HG03045 (cell line): Measurements from ENCODE around the gene NACAD.

Experiments used
- ATAC-seq: cut with Tn5 transposase; IDR thresholded peaks from one replicate; pipeline ENCODE4 v1.9.1; 2021; ENCODE audit warnings: mild to moderate bottlenecking, moderate library complexity; ENCODE audit not compliant: unreplicated experiment

Gene NACAD, protein sequence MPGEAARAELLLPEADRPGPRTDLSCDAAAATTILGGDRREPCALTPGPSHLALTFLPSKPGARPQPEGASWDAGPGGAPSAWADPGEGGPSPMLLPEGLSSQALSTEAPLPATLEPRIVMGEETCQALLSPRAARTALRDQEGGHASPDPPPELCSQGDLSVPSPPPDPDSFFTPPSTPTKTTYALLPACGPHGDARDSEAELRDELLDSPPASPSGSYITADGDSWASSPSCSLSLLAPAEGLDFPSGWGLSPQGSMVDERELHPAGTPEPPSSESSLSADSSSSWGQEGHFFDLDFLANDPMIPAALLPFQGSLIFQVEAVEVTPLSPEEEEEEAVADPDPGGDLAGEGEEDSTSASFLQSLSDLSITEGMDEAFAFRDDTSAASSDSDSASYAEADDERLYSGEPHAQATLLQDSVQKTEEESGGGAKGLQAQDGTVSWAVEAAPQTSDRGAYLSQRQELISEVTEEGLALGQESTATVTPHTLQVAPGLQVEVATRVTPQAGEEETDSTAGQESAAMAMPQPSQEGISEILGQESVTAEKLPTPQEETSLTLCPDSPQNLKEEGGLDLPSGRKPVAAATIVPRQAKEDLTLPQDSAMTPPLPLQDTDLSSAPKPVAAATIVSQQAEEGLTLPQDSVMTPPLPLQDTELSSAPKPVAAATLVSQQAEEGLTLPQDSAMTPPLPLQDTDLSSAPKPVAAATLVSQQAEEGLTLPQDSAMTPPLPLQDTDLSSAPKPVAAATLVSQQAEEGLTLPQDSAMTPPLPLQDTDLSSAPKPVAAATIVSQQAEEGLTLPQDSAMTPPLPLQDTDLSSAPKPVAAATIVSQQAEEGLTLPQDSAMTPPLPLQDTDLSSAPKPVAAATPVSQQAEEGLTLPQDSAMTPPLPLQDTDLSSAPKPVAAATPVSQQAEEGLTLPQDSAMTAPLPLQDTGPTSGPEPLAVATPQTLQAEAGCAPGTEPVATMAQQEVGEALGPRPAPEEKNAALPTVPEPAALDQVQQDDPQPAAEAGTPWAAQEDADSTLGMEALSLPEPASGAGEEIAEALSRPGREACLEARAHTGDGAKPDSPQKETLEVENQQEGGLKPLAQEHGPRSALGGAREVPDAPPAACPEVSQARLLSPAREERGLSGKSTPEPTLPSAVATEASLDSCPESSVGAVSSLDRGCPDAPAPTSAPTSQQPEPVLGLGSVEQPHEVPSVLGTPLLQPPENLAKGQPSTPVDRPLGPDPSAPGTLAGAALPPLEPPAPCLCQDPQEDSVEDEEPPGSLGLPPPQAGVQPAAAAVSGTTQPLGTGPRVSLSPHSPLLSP (N-terminal part only)

DNA sequence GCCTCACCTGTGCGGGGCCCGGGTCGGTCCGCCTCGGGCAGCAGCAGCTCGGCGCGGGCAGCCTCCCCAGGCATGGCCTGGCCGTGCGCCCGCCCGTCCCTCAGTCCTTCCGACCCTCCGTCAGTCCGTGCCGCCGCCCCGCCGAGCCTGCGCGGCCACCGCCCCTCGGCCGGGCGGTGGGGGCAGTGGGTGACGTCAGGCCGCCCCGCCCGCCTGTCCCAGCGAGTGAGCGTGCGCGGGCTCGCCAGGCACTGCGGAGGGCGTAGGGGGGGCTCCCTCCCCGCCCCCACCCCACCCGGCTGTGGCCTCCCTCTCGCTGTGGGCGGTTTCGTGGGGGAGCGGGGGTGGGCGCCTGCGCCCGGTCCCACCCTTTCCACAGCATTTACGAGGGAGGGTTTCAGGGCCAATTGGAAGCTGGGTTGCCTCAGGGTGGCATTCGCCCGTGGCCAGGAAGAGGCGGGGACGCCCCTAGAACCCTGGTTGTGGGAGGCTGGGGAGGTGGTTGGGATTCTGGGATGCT is at the start of gene NACAD:
Gene NACAD, minus strand, starts transcription at position 149 of the 520 bp plus-strand sequence. Its CDS starts 75 bp downstream, at position 74.
- ATAC-seq: no peak

DNA sequence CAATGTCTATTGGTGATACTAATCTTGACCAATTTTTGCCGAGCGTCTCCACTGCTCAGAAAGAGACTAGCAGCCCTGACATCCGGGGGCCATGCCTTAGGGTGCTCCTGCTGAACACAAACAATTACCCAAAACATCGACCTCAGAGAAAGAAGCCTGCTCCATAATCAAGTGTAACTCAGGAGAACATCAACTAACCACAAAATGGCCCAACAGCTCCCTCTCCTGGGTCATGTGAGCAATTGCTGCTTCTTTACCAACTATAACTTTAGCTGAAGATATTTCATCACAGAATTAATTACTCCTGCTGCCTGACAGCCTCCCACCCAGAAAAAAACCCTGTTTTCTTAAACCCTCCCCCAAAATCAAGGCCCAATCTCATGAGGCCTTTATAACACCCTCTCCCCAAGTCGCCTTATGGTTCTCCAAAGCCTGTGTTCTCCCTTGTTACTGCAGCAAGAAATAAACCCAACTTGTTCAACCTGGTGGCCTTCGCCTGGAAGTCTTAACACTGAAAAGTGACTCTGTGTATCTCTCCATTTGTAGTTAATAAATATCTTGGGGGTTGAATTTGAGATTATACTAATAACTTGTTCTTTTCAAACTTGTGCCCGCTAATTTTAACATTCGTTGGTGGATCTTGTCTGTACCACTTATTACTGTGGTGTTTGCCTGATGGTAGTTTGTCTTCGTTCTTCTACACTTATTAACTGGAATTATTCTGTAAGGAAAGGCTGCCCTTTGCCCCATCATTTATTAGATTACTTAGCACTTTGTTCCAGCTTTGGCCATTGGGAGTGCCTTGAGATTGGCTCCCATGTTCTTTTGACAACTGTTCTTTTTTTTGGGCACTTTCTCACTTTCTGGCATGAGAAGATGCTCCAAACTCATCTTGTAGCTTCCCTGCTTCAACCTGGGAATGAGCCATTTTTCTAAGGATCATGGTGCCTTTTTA is 47.6 kb upstream of the NACAD start:
- no peak for ATAC-seq

DNA sequence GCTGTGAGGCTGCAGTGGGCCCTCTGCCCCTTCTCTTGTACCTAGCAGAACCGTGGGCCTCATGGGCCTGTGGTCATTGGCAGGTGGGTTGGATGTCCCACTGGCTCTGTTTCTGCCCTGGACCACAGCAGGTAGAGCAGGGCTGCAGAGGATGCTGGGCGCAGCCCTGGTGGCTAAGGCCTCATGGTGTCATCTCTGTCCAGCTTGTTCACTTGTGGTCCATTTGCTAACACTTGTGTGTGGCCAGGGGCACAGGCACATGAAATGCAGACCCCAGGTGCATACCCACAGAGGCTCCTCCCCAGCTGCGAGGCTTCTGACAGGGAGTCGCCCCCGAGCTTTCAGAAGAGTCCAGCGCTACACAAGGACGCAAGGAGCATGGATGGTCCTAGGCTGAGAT is 45.1 kb upstream of the NACAD start:
- ATAC-seq: no peak

DNA sequence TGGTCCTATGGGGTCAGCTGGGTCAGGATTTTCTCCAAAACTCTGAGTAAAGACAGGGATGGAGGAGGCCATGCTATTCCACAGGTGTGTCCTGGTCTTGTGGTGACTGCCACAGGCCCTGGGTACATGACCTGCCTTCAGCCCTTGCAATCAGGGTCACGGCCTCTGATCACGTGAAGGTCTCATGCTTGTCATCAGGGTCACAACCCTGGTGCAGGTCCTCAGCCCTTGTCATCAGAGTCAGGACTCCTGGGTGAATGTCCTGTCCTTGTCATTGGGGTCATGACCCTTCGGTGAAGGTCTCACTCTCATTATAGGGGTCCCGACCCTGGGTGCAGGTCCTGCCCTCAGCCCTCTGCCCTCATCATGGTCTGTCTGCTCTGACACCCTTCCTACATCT is 44.6 kb upstream of the NACAD start:
- no peak for ATAC-seq

DNA sequence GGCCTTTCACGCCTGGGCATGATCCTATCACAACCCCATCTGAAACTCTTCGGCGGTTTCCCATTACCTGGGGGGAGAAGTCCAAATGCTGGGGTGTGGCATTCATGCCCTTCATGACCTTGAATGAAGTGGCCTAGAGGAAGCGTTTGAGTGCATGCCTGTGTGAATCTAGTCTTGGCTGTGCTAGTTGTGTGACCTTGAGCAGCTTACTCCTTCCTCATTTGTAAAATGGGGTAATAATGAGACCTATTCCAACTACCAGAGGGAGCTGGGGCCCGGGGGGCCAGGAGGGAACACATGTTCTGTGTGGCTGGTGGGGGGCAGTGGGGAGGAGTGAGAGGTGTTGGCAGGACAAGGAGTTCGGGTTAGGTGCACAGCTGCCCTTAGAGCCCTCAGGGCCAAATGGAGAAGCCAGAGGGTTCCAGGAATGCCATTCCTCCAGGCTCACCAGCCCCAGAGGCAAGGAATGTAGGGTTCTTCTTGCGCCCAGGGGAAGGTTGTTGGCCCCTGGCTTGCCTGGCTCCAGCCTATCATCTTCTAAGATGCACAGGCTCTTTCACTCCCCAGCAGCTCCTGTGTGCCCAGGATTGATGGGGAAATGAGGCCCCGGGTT is 44.0 kb upstream of the NACAD start:
- no peak for ATAC-seq

DNA sequence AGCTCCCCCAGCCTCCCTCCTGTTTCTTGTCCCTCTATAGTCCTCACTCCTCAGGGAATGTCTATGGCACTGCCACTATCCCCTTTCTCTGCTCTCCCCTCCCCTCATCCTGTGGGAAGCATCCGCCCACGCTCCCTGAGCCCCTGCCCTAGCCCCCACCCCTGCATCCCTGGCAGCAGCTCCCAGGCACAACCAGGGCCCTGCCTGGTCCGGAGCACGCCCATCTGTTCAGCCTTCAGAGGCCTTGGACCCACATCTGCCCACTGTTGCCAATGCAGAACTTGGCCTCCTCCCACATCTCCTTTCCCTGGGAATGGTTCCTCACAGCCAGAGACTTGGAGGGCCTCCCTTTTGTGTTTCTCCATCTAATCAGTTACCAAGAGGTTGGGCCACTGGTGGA is 43.1 kb upstream of the NACAD start:
- no peak for ATAC-seq

DNA sequence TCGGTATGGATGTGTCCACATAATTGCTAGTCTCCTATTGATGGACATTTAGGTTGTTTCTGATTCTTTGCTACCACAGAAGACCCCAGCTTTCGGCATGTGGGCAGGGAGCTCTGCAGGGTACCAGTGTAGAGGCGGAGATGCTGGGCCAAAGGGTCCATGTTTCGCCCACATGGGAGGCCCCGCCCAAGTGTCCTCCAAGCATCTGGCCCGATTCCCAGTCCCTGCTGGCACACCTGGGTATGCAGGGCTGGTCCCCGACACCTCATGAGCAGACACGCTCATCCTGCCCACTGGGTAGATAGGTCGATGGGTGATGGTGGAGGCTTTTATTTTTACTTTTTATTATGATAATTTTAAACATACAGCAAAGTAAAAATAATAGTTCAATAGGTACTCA is 42.1 kb upstream of the NACAD start:
- ATAC-seq: no peak

DNA sequence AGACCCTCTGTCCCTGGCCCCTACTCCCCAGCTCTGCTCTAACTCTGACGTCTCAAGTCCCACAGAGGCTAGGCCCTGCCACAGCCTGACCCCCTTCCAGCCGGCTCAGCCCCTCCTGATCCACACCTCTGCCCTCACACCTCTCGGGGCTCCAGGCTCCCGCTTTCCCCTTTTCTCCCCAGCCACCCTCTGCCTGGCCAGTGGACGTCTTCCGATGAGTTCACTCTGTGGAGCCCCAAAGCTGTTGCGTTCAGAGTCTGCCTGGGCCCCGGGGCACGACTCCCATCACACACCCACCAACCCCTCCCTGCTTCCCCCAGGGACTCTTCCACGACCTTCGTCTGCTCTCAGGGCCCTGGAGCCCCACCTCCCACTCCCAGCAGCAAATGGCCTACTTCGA is 41.1 kb upstream of the NACAD start:
- no peak for ATAC-seq

DNA sequence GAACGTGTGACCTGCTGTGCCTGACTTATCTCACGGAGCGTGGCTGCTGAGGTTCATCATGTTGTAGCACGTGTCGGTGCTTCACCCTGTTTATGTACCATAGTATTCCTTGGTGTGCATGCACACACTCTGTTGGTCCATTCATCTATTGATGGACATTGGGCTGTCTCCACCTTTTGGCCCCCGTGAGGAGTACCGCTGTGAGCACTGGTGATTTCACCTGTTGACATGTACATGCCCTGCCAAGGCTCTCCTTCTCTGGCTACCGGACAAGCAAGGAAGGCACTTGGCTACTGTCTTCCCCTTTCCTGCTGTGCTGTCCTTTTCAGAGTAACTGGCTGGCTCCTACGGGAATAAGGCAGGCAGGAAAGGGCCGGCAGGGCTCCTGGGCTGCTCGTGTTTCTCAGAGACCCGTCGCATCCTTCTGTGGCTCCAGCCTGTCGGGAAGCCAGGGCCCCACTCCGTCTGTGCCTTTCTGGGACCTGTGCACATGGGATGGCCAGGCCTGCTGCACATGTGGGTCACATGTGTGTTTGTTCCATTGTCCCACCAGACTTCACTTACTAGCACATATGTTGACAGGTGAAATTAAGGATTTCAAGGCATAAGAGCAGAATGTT is 40.5 kb upstream of the NACAD start:
- ATAC-seq: no peak

DNA sequence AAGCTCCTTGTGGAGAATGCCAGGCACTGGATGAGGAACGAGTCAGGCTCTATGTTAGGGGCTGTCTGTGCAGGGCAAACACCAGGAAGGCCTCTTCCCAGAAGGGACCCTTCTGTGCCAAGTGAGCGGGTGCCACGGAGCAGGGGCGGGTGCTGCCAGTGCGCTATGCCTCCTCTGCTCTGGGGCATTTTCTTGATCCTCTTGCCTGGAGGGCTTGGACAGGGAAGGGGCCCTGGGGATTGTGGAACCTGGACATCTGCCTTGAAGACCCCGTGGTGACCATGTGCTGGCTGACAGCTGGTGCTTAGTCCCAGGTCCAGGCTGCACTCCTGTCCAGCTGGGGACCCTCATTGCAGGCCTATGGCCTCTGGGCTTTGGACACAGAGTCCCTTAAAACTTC is 38.2 kb upstream of the NACAD start:
- ATAC-seq: no peak

DNA sequence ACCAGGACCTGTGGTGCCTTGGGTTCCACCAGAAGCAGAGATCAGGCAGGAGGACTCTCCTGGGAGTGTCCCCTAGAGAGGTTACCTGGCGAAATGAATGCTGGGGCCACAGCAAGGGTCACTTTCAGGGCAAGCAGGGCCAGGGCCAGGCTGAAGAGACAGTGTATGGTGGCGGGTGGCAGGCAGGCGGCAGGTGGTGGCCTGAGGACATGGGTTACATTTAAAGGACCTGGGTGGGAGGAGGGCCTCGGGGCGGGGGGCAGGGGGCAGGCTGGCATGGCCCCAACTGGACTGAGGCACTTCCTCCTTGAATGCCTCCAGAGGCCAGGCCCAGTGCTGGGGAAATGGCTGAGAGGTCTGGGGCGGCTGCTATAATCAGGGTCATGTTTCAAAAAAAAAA is 37.4 kb upstream of the NACAD start:
- ATAC-seq: no peak

DNA sequence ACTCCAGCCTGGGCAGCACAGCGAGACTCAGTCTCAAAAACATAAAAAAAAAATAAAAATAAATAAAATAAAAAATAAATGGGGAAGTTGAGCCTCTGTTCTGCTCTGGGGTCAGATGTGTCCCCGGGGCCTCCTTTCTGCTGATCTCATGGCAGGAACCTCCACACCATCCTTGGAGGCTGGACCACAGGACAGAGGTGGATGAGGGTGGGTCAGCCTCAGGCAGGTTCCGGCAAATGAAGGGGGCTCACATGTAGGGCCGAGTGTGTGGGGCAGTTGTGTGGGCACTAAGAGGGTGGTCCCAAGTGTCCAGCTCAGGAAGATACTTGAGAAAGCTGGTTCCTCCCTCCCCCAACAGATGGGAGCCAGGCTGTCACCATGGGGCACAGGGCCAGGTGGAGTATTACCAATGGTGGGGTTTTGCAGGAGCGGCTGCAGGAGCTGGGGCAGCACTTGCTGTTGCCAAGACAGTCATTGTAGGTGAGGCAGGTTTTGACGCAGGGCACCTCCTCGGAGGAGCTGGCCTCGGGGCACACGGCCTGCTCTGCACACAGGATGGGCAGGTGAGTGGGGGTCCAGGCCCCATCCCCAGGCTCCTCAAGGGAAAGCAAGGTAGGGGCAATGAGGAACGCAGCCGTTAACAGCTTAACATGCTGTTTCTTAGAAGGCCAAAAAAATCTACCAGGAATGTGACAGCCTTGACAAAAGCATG is 36.6 kb upstream of the NACAD start:
- ATAC-seq: no peak

DNA sequence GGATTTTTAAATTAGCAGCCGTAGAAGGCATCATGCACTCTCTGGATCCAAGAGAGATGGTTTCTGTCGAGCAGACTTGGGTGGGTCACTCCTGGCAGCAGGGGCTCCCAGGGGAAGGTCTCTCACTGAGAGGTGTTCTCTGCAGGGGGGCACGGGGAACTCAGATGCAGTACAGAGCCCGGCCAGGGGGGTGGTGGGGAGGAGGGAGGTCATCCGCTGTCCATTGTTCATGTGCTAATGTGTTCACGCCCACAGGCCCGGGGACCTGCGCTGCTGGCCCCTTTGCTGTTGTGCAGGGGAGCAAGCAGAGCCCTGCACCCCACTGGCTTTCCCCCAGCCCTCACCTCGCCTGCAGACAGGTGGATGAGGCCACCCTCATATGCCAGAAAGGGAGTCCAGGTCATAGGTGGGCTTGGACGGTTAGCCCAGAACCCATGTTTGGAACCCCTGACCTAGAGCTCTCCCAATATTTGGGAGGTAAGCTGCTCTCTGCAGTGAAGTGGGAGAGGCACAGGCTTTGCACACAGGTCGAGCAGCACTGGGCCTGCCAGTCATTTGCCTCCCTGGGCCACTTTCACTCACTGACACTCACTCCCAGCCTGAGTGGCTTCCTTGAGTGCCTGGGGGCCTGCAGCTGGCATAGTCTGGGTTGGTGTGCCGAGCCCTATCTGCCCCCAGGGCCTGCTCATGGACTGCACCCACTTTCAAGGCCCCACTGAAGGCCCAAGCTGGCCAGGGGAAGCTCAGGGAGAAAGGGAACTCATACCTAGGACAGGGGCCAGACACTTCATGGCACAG is 35.3 kb upstream of the NACAD start:
- ATAC-seq: no peak

DNA sequence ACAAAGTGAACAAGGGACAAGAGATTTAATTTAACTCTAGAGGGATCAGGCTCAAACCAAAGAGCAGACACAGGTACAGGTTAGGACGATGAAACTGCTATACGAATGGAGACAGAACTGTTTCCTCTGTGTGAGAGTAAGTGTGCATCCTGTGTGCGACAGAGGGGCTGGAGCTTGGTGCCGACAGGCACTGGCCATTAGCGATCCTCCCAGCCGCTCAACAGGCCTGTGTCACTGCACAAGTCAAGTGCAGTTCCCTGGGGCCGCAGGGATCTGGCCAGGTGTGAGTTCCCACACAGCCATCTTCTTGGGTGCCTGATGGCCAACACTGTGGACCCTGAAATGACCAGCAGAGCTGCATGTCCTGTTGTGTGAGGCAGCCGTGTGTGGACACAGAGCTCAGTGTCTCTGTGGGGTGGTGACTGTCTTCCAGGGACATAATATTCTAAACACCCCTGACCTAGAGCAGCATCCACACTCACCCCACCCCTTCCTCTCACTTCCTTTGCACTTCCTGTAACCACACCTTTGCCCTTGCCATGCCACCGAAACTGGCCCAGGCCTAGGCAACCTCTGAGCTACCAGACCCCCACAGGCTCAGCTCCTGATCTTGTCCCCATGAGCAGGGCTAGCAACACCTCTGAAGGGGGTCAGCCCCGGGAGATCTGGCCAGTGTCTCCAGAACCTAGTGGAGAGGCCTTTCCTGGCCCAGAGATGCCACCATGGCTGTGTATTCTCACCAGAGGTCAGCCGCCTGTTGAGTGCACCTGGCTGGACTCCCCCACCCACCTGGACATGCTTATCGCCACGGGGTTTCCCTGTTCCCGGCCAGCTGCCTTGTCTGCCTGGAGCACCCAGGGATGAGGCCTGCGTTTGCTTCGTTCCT is 34.4 kb upstream of the NACAD start:
- ATAC-seq: no peak

DNA sequence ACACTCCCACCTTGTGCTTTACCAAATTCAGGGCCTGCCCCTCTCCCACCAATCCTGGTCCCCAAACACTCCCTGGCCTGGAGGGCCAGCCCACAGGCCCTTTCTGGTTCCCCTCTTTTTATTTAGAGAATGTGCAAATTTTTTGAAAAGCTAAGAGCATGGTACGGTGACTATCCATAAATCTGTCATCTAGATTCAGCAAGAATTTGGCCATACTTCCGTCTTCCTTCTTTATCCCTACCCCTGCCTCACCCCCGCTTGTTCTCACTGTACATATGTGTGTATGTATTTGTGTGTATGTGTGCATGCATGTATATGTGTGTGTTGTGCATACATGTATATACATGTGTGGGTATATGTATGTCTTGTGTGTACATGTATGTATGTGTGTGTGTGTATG is 30.8 kb upstream of the NACAD start:
- no peak for ATAC-seq

DNA sequence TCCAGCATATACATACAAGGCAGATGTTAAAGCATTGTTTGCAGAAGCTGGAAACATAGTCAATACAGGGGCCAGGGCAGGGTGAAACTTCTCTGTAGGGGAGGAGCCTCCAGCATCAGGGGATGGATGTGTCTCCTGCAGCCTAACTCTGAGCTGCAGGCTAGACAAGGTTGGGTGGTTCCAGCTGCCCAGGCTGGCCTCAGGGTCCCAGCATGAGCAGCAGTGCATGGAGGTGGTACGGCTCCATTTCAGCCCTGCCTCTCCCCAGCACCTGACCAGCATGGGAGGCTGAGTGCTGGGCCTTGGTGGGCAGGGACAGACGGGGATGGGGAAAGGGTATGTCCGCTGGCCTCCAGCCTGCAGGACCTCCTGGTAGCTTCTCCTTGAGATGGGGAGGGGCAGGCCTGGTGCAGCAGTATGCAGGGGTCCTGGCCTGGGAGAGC is 30.1 kb upstream of the NACAD start:
- ATAC-seq: no peak
